Measurements from ENCODE around the gene GLRX. TPM values are rescaled to one million over a fixed set of nuclear protein-coding genes. Genes with fewer than 3 reads are reported as not detected.

The GLRX gene
- total RNA-seq, 4 donors from 2014 or later, result 126 to 311 (median 181) TPM

GRCh38 chr5:95848701-95849100 lies 26.2 kb upstream of the GLRX start:
- Histone ChIP-seq H3K27ac (no peak overlapping the region), H3K4me3 (no peak overlapping the region), H3K4me1 (no peaks in the 10 kb centered on the region), H3K36me3 (no peaks in the 10 kb centered on the region), H3K27me3 (no peaks in the 10 kb centered on the region), H3K9me3 (no peaks in the 10 kb centered on the region)
- TF ChIP-seq CTCF (IDR thresholded peaks at IDR 0.05) (no peak), POLR2A (IDR thresholded peaks at IDR 0.05) (no peak)
- DNase-seq, result no peak

- H3K27ac ChIP-seq, result no peak overlapping the region
Observed at GRCh38 chr5:95847261-95847592, 24.7 kb upstream of the GLRX start.

GRCh38 chr5:95846554-95847260 lies 24.2 kb upstream of the GLRX start:
- Histone ChIP-seq H3K4me3 (no peak overlapping the region), H3K27me3 (no peaks in the 10 kb centered on the region), H3K9me3 (no peaks in the 10 kb centered on the region), H3K4me1 (peaks cover 0 to 5% (median 2%) of the 10 kb centered on the region in 4 donors), H3K27ac (no peak overlapping the region), H3K36me3 (no peaks in the 10 kb centered on the region)
- DNase-seq, result peak in 2 of 3 donors; percentile 57 to 86
- TF ChIP-seq CTCF (IDR thresholded peaks at IDR 0.05) (peak; percentile 91 to 99 (median 98)), POLR2A (IDR thresholded peaks at IDR 0.05) (no peak)

More at GRCh38 chr5:95847261-95847592, 24.7 kb upstream of the GLRX start:
- peaks cover 0 to 5% (median 2%) of the 10 kb centered on the region in 4 donors for H3K4me1 ChIP-seq
- no peaks in the 10 kb centered on the region for H3K36me3 ChIP-seq
- DNase-seq, result no peak
- no peak for TF ChIP-seq POLR2A (IDR thresholded peaks at IDR 0.05)
- TF ChIP-seq CTCF (IDR thresholded peaks at IDR 0.05), result peak in 1 of 6 experiments; percentile 3
- no peaks in the 10 kb centered on the region for H3K27me3 ChIP-seq
- no peaks in the 10 kb centered on the region for H3K9me3 ChIP-seq
- no peak overlapping the region for H3K4me3 ChIP-seq

GRCh38 chr5:95845391-95845790 lies 22.9 kb upstream of the GLRX start:
- no peak overlapping the region for H3K27ac ChIP-seq
- peaks cover 0 to 5% (median 2%) of the 10 kb centered on the region in 4 donors for H3K4me1 ChIP-seq
- no peaks in the 10 kb centered on the region for H3K27me3 ChIP-seq
- no peaks in the 10 kb centered on the region for H3K9me3 ChIP-seq
- TF ChIP-seq CTCF (IDR thresholded peaks at IDR 0.05) (no peak), POLR2A (IDR thresholded peaks at IDR 0.05) (no peak)
- no peaks in the 10 kb centered on the region for H3K36me3 ChIP-seq
- no peak overlapping the region for H3K4me3 ChIP-seq
- no peak for DNase-seq

GRCh38 chr5:95843733-95844223 lies 21.3 kb upstream of the GLRX start:
- peak overlapping the region in 2 of 4 donors; percentile 38 to 44 for H3K27ac ChIP-seq
- no peaks in the 10 kb centered on the region for H3K36me3 ChIP-seq
- H3K4me3 ChIP-seq, result no peak overlapping the region
- no peak for DNase-seq
- no peaks in the 10 kb centered on the region for H3K9me3 ChIP-seq
- TF ChIP-seq CTCF (IDR thresholded peaks at IDR 0.05), result no peak
- no peaks in the 10 kb centered on the region for H3K27me3 ChIP-seq
- peaks cover 0 to 5% (median 2%) of the 10 kb centered on the region in 4 donors for H3K4me1 ChIP-seq

Measured in Peyer's patch (tissue), 4 donors.